ENCODE data around the gene TMEM222.
"Not testable (repeated sequence)": the region's sequence is repeated elsewhere in the genome, so short reads cannot be mapped to it uniquely, and the experiment has no call there.

Gene TMEM222

GRCh38 chr1:27380766-27381733, 59.1 kb downstream of the TMEM222 start:
- no peak for DNase-seq (ENCODE audit: low spot score)

- DNase-seq (ENCODE audit: low spot score): no peak
Measured at GRCh38 chr1:27381969-27382762, 60.2 kb downstream of the TMEM222 start.

GRCh38 chr1:27383039-27383605, 61.2 kb downstream of the TMEM222 start, which contains the start of gene CD164L2:
TSS of gene CD164L2 (minus strand) at chr1:27383333. CDS start at chr1:27383239, 94 bp downstream.
- DNase-seq (ENCODE audit: low spot score): peak; percentile 68

- DNase-seq (ENCODE audit: low spot score): no peak
Measured at GRCh38 chr1:27383661-27384060, 61.7 kb downstream of the TMEM222 start.

GRCh38 chr1:27384797-27385196, 62.8 kb downstream of the TMEM222 start:
- not testable (repeated sequence) for DNase-seq (ENCODE audit: low spot score)

Data from LoVo (cell line).